HG03095 (cell line): ENCODE results near the gene TRIM3.
"Not testable (repeated sequence)": the region's sequence is repeated elsewhere in the genome, so short reads cannot be mapped to it uniquely, and the experiment has no call there.

Source experiments
- ATAC-seq: cut with Tn5 transposase; IDR thresholded peaks from one replicate; pipeline ENCODE4 v1.9.1; 2021; ENCODE audit warnings: moderate library complexity; ENCODE audit not compliant: unreplicated experiment

The TRIM3 gene

GRCh38 chr11:6473451-6474412, at the start of gene TRIM3:
TSS of gene TRIM3 (minus strand) at chr11:6473941. CDS start at chr11:6465695, 8,246 bp downstream.
- peak; percentile 61 for ATAC-seq

GRCh38 chr11:6523253-6523652, 49.5 kb upstream of the TRIM3 start:
- ATAC-seq, result no peak

GRCh38 chr11:6521946-6522345, 48.2 kb upstream of the TRIM3 start:
- not testable (repeated sequence) for ATAC-seq

GRCh38 chr11:6520265-6520664, 46.5 kb upstream of the TRIM3 start:
- no peak for ATAC-seq

DNA sequence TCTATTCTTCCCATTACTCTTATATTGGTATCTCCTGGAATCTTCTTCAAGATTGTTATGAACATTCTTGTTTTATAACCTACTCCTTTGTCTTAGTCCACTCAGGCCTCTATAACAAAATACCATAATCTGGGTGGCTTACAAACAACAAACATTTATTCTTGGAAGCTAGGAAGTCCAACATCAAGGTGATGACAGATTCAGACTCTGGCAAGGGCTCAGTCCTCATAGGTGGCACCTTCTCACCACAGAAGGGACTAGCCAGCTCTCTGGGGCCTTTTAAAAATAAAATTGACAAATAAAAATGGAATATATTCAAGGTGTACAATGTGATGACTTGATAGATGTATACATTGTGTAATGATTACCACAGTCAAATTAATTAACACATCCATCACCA, 43.1 kb upstream of the TRIM3 start:
- no peak for ATAC-seq

- ATAC-seq, result no peak
Measured at GRCh38 chr11:6505577-6506240, 32.0 kb upstream of the TRIM3 start.

DNA sequence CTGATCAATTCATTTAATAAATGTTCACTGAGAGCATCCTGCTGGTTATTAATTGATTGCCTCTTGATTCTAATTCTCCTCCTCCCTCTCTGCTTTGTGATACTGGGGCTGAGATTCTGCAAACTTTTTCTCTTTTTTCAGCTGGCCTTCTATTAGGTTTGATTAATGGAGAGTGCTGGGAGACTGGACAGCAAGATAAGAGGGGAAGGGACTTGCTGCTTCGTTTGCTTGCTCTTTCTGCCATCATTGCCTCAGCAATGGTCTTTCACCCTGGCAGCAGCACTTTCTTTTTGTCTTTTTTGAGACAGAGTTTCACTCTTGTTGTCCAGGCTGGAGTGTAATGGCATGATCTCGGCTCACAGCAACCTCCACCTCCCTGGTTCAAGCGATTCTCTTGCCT, 30.4 kb upstream of the TRIM3 start:
- ATAC-seq, result no peak

DNA sequence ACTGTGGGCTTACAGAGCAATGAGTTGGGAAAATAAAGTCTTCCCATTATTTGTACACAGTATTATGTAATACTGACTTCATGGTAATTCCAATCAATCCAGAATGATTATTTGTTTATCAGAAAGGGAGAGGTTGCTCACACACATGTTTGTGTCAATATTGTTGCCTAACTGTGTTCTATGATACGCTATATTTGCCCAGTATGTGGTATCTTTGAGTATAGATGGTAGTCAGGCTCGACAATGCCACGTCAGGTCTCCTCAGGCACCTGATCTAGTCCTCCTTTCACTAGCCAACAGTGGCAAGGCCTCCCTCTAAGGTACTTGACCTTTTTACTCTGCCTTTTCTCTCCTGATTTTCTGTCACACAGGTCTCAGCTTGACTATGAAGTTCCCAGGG, 28.6 kb upstream of the TRIM3 start:
- ATAC-seq, result no peak

DNA sequence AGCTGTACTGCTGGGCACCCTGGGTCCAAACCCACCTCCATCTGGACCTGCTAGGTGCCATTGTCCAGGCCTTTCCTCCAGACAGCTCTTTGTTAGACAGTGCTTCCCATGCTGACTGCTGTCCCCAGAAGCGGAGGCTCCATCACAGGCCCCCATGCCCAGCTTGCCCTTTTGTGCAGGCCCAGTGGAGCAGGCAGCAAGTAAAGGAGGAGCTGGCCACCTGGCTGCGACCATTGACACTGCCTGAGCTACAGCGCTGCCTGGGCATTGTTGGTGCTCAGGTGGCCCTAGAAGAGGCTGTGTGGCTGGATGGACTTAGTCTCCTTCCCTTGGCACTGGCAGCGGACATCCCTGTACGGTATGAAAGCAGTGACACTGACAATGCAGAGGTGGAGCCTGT, 24.8 kb upstream of the TRIM3 start:
- ATAC-seq, result no peak

- ATAC-seq, result no peak
Measured at GRCh38 chr11:6498121-6498520, 24.4 kb upstream of the TRIM3 start.

GRCh38 chr11:6497069-6497839, 23.5 kb upstream of the TRIM3 start, which contains the start of gene DNHD1:
TSS of gene DNHD1 (plus strand) at chr11:6497280. CDS start at chr11:6498216, 936 bp downstream.
- no peak for ATAC-seq

DNA sequence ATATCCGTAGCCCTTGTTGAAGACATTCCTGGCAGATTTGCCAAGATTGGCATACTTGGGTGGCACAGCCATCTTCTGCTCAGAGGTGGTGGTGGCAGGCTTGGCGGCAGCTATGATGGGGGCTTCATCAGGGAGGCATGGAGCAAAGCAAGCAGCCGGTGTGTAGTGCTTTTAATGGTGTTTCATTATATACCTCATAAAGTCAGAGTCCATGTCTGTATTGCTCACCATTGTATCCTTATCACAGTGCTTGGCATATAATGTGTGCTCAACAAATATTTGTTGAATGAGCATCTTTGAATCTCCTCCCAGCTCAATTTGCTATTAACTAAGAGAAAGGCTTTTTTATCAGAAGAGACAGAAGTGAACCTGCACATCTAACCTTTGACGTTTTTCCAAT, 15.6 kb upstream of the TRIM3 start:
- ATAC-seq, result no peak

- no peak for ATAC-seq
Measured at GRCh38 chr11:6488821-6489220, 15.1 kb upstream of the TRIM3 start.

DNA sequence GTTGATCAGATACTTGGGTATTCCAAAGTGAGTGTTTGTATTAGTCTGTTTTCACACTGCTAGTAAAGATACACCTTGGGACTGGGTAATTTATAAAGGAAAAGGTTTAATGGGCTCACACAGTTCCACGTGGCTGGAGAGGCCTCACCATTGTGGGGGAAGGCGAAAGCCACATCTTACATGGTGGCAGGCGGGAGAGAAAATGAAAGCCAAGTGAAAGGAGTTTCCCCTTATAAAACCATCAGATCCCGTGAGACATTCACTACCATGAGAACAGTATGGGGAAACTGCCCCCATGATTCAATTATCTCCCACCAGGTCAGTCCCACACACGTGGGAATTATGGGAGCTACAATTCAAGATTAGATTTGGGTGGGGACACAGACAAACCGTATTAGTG, 14.6 kb upstream of the TRIM3 start:
- ATAC-seq, result no peak

DNA sequence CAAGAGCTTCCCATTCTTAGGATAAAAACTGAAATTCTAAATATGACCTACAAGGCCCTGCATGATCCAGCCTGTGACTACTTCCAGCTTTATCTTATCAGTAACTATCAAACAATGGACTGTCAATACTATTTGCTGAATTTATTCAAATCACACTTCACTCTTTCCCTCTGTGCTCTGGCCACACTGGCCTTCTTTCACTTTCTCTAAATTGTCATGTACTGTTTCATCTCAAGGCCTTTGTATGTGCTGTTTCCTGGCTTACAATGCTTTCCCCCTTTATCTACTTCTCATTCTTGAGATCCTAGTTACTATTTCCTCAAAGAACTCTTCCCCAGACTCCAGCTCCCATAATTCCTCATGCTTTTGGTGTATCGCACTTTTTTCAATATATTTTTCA, 13.2 kb upstream of the TRIM3 start:
- ATAC-seq, result no peak

GRCh38 chr11:6486256-6486655, 12.5 kb upstream of the TRIM3 start:
- ATAC-seq, result no peak

- ATAC-seq, result no peak
Measured at GRCh38 chr11:6485661-6486060, 11.9 kb upstream of the TRIM3 start.

DNA sequence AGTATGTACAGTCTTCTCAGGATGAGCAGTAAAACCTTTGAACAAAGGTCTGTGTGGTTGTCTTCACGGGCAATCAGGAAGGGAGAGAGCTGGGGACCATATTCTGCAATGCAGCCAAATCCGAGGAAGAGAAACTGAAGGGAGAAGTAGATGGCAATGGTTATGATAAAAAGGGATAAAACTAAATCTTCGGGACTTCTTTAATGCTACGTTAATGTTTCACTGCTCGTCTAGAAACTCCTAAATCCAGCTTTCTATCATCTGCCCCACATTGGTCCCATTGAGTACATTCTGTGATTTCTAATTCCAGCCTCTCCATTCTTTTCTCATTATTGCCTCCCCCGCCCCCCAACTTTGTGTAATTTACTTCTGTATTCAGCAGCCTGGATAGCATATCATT, 9.3 kb upstream of the TRIM3 start:
- no peak for ATAC-seq

DNA sequence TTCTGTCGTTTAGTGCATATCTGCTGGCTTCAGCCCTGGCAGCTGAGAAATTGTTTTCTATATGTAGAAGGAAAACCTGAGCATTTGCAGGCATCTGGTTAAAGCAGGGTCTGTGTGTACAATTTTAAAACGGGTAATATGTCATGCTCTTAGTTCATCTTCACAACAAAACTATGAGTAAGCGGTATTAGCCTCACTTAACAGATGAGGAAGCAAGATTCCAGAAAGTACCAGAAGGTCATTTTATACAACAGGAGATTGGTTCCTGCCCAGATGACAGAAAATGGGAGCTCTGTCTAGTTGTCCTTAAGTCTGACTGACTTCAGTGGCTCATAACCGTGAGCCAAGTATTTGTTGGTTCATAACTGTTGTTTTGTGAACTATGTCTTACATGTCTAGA, 8.7 kb upstream of the TRIM3 start:
- ATAC-seq, result no peak

- no peak for ATAC-seq
Measured at GRCh38 chr11:6481924-6482275, 8.2 kb upstream of the TRIM3 start.
